GM12873 (cell line): ENCODE data around the gene NCAM1.

Experiments used
- CTCF ChIP-seq: IDR thresholded peaks from 2 replicates; pipeline ENCODE4 v1.5.1; 2012; ENCODE audit warnings: low read depth, mild to moderate bottlenecking, moderate library complexity, low read length, control low read depth; ENCODE audit not compliant: insufficient read depth; ENCODE audit errors: missing control alignments

Gene NCAM1

GRCh38 chr11:113213549-113213948 lies 252.3 kb downstream of the NCAM1 start:
- no peak for TF ChIP-seq CTCF

- TF ChIP-seq CTCF, result no peak
Measured at GRCh38 chr11:113222241-113222640, 261.0 kb downstream of the NCAM1 start.

GRCh38 chr11:113234888-113235287 lies 273.7 kb downstream of the NCAM1 start:
- no peak for TF ChIP-seq CTCF

GRCh38 chr11:113237261-113237660 lies 276.0 kb downstream of the NCAM1 start:
- TF ChIP-seq CTCF, result no peak

- TF ChIP-seq CTCF, result no peak
Measured at GRCh38 chr11:113238721-113239120, 277.5 kb downstream of the NCAM1 start.

GRCh38 chr11:113240389-113240788 lies 279.2 kb downstream of the NCAM1 start:
- no peak for TF ChIP-seq CTCF

- TF ChIP-seq CTCF, result no peak
Measured at GRCh38 chr11:113240790-113241635, 279.8 kb downstream of the NCAM1 start.
